Smooth muscle cell (in vitro differentiated cells): Measurements from ENCODE around the gene MEF2C. TPM values are rescaled to one million over a fixed set of nuclear protein-coding genes. Genes with fewer than 3 reads are reported as not detected.

Experiments
- DNase-seq: peaks from one replicate; lab custom pipeline; 2025; ENCODE audit not compliant: unreplicated experiment; lab: John Stamatoyannopoulos, UW
- H2AFZ ChIP-seq: fragments of 200-600 bp; sonication (generic); 2 replicates; pipeline ENCODE4 v1.6.0; 2016; ENCODE audit warnings: antibody characterized with exemption, low read depth, mild to moderate bottlenecking
- H3F3A ChIP-seq: fragments of 200-600 bp; sonication (generic); 2 replicates; pipeline ENCODE4 v1.6.0; 2017; ENCODE audit warnings: antibody characterized with exemption, low read depth
- H3K27ac ChIP-seq: fragments of 200-600 bp; sonication (generic); 2 replicates; pipeline ENCODE4 v1.5.1; 2016; ENCODE audit warnings: low read depth, mild to moderate bottlenecking
- H3K27me3 ChIP-seq: fragments of 200-600 bp; sonication (generic); 2 replicates; pipeline ENCODE4 v1.6.1; 2016; ENCODE audit warnings: low read depth, mild to moderate bottlenecking
- H3K36me3 ChIP-seq: fragments of 200-600 bp; sonication (generic); 2 replicates; pipeline ENCODE4 v1.5.1; 2016; ENCODE audit warnings: low read depth
- H3K4me1 ChIP-seq: fragments of 200-600 bp; sonication (generic); 2 replicates; pipeline ENCODE4 v1.5.1; 2016; ENCODE audit warnings: low read depth
- H3K4me2 ChIP-seq: fragments of 200-600 bp; sonication (generic); 2 replicates; pipeline ENCODE4 v1.6.0; 2016; ENCODE audit warnings: mild to moderate bottlenecking
- H3K4me3 ChIP-seq: fragments of 200-600 bp; sonication (generic); 2 replicates; pipeline ENCODE4 v1.5.1; 2016; ENCODE audit warnings: mild to moderate bottlenecking
- H3K79me2 ChIP-seq: fragments of 200-600 bp; sonication (generic); 2 replicates; pipeline ENCODE4 v1.6.0; 2016; ENCODE audit warnings: low read depth, mild to moderate bottlenecking
- H3K9ac ChIP-seq: fragments of 200-600 bp; sonication (generic); 2 replicates; pipeline ENCODE4 v1.6.0; 2016; ENCODE audit warnings: low read depth
- H3K9me3 ChIP-seq: fragments of 200-600 bp; sonication (generic); replicated peaks from 2 replicates; pipeline ENCODE4 v1.5.1; 2016; ENCODE audit warnings: low read depth
- H4K20me1 ChIP-seq: fragments of 200-600 bp; sonication (generic); 2 replicates; pipeline ENCODE4 v1.6.0; 2016; ENCODE audit warnings: low read depth
- CTCF ChIP-seq: fragments of 200-600 bp; sonication (generic); IDR thresholded peaks from 2 replicates; pipeline ENCODE4 v1.5.1; 2017; ENCODE audit warnings: borderline replicate concordance, mild to moderate bottlenecking, antibody characterized with exemption; ENCODE audit not compliant: insufficient read depth, poor library complexity, severe bottlenecking
- WGBS: methylation state at CpG from one replicate; pipeline ENCODE4 v1.1.7; 2016; ENCODE audit warnings: low lambda C conversion rate; 5-methylcytosine and 5-hydroxymethylcytosine counted together
- polyA plus RNA-seq: library from polyadenylated mRNA; unstranded; fragments of >200 nt; fragmentation: Nextera tagmentation; extraction: Ambion mirVana; gene quantifications from 2 replicates; pipeline ENCODE4 v1.2.1, GENCODE V29; 2016
- total RNA-seq: library from RNA; depleted of rRNA; stranded (reverse); fragments of >200 nt; gene quantifications from 2 replicates; pipeline ENCODE4 v1.2.3, GENCODE V29; 2014

The MEF2C gene
- total and polyA plus RNA-seq, 2 experiments from 2014 or later, result 11.4 to 14.0 TPM

DNA sequence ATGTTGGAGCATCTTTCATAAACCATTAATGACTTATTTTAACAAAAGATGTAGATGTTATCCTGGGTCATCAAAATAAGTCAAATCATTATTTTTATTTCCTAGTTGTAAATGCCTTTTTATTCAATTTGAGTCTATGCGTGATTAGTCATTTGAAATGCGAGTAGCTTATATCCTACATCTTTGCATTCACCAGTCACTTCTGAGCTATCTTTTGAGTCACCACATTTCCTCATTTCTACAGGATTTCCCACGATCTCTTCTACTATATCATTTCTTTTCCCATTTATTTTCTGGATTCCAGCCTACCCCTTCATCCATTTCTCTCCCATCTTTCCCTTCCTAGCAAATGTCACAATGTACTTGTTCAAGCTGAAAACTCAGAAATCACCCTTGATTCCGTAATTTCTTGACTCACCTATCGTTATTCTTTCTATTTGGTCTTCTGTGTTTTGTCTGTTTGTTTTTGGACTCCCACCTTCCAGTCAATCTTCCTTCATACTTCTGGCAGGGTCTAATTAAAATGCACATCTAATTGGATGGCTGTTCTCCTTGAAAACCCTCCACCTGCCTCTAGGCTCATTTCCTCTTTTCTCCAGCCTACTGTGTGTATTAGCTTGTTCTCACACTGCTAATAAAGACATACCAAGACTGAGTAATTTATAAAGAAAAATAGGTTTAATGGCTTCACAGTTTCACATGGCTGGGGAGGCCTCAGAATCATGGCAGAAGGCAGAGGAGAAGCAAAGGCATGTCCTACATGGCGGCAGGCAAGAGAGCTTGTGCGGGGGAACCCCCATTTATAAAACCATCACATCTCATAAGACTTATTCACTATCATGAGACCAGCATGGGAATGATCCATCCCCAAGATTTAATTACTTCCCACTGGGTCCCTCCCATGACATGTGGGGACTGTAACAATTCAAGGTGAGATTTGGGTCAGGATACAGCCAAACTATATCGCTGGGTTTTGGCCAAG, 112.4 kb downstream of the MEF2C start:
- no peak overlapping the region for H3K27ac ChIP-seq
- H3K4me1 ChIP-seq, result no peaks in the 10 kb centered on the region
- no peaks in the 10 kb centered on the region for H4K20me1 ChIP-seq
- no peak overlapping the region for H3K4me3 ChIP-seq
- no peaks in the 10 kb centered on the region for H3K9me3 ChIP-seq
- no peak for TF ChIP-seq CTCF
- WGBS, result 86% methylated on average over 8 of the region's 8 CpGs
- no peaks in the 10 kb centered on the region for H3K36me3 ChIP-seq
- no peak overlapping the region for H3K9ac ChIP-seq
- H2AFZ ChIP-seq, result no peak overlapping the region
- no peaks in the 10 kb centered on the region for H3F3A ChIP-seq
- no peaks in the 10 kb centered on the region for H3K79me2 ChIP-seq
- no peak overlapping the region for H3K4me2 ChIP-seq
- no peak for DNase-seq
- no peaks in the 10 kb centered on the region for H3K27me3 ChIP-seq

DNA sequence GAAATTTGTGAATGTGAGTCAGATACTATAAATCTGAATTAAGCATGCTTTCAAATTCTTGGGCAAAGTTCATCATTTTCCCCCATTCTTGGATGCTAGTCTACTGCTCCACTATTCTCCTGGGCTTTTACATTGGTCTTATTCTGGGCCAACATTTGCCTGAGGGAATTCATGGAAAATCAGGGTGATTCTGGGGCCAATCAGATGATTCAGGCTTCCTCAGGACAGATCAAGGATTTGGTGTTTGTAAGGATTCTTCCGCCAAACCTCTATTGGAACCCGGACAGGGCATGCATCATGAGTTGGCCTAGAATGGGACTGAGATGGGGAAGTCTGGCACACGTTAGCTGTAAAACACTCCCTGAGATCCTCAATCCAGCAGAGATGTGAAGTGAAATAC, 113.8 kb downstream of the MEF2C start:
- Histone ChIP-seq H3K36me3 (no peaks in the 10 kb centered on the region), H3K9me3 (no peaks in the 10 kb centered on the region), H3K4me2 (no peak overlapping the region), H2AFZ (no peak overlapping the region), H3K4me3 (no peak overlapping the region), H3K27ac (no peak overlapping the region), H3K9ac (no peak overlapping the region), H3K79me2 (no peaks in the 10 kb centered on the region), H4K20me1 (no peaks in the 10 kb centered on the region), H3K4me1 (no peaks in the 10 kb centered on the region), H3K27me3 (no peaks in the 10 kb centered on the region), H3F3A (no peaks in the 10 kb centered on the region)
- no peak for TF ChIP-seq CTCF
- 64% methylated on average over 3 of the region's 3 CpGs for WGBS
- no peak for DNase-seq

DNA sequence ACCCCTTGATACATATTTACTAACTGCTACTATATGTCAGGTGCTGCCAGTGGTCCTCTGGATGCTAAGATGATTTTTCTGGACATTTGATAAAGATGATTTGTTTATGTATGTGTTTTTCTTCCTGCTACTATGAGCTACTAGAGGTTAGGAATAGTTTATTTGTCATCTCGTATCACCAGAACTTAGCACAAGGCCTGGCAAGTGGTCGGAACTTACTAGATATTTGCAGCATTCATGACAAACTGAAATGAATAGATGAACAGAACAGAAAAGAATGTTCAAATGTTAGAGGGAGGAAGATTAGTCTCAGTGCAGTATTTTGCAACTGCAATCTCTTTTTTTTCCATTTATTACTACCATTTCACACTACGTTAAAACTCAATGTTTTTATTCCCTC, 114.6 kb downstream of the MEF2C start:
- no peaks in the 10 kb centered on the region for H3K27me3 ChIP-seq
- no peak overlapping the region for H3K27ac ChIP-seq
- no peak for DNase-seq
- H3K9me3 ChIP-seq, result no peaks in the 10 kb centered on the region
- no peaks in the 10 kb centered on the region for H3F3A ChIP-seq
- 97% methylated on average over 3 of the region's 3 CpGs for WGBS
- H4K20me1 ChIP-seq, result no peaks in the 10 kb centered on the region
- no peaks in the 10 kb centered on the region for H3K79me2 ChIP-seq
- H3K9ac ChIP-seq, result no peak overlapping the region
- TF ChIP-seq CTCF, result no peak
- no peaks in the 10 kb centered on the region for H3K4me1 ChIP-seq
- no peak overlapping the region for H3K4me3 ChIP-seq
- no peak overlapping the region for H3K4me2 ChIP-seq
- no peak overlapping the region for H2AFZ ChIP-seq
- no peaks in the 10 kb centered on the region for H3K36me3 ChIP-seq
